IMR-90 (cell line): ENCODE results near the gene KRR1. TPM values are rescaled to one million over a fixed set of nuclear protein-coding genes. Genes with fewer than 3 reads are reported as not detected.

ENCODE experiments used
- ATAC-seq: fragments of 200-7000 bp; cut with Tn5 transposase; 2 replicates; pipeline ENCODE4 v1.9.1; 2020; ENCODE audit warnings: low read depth, mild to moderate bottlenecking, moderate library complexity
- BruUV-seq: library from RNA; stranded (reverse); fragments of 400-500 nt; replicated peaks from 2 replicates; lab custom pipeline; 2021; lab: Mats Ljungman, UMichigan
- CTCF ChIA-PET: fragments of 300-600 bp; formaldehyde crosslinking; extraction: SDS; loops from one replicate; lab custom pipeline; 2021; ENCODE audit warnings: antibody characterized with exemption; lab: Yijun Ruan, JAX
- POLR2A ChIA-PET: fragments of 300-600 bp; sonication (Branson Sonifier 250); formaldehyde crosslinking; loops from one replicate; lab custom pipeline; 2022; ENCODE audit warnings: antibody characterized with exemption; ENCODE audit not compliant: unreplicated experiment; lab: Charles Lee
- DNase-seq: peaks from one replicate; pipeline ENCODE4 v3.0.0; 2013
- H2AFZ ChIP-seq: replicated peaks from 2 replicates; pipeline ENCODE3; 2013; ENCODE audit warnings: low read length, mild to moderate bottlenecking; ENCODE audit not compliant: poor library complexity
- H2AK5ac ChIP-seq: 2 replicates; pipeline ENCODE4 v1.6.1; 2013; ENCODE audit warnings: low read depth, low read length, inconsistent platforms
- H2AK9ac ChIP-seq: replicated peaks from 2 replicates; pipeline ENCODE3; 2013; ENCODE audit warnings: mild to moderate bottlenecking, low read depth, low read length, moderate library complexity; ENCODE audit not compliant: poor library complexity
- H2BK120ac ChIP-seq: 2 replicates; pipeline ENCODE4 v1.6.1; 2013; ENCODE audit warnings: low read depth, low read length, inconsistent platforms
- H2BK15ac ChIP-seq: 3 replicates; pipeline ENCODE4 v1.6.1; 2013; ENCODE audit warnings: low read depth, low read length, inconsistent platforms
- H2BK20ac ChIP-seq: 2 replicates; pipeline ENCODE4 v1.6.1; 2013; ENCODE audit warnings: low read depth, mild to moderate bottlenecking, inconsistent platforms, low read length, moderate library complexity
- H2BK5ac ChIP-seq: 2 replicates; pipeline ENCODE4 v1.6.1; 2013; ENCODE audit warnings: mild to moderate bottlenecking, low read depth, low read length, inconsistent platforms; ENCODE audit not compliant: poor library complexity, severe bottlenecking
- H3K14ac ChIP-seq: replicated peaks from 2 replicates; pipeline ENCODE4 v1.6.1; 2013; ENCODE audit warnings: low read depth, low read length, inconsistent platforms
- H3K18ac ChIP-seq: 2 replicates; pipeline ENCODE4 v1.6.1; 2013; ENCODE audit warnings: low read depth, low read length, control low read depth
- H3K23ac ChIP-seq: 2 replicates; pipeline ENCODE4 v1.6.1; 2013; ENCODE audit warnings: low read depth, low read length, inconsistent platforms
- H3K27ac ChIP-seq: 2 replicates; pipeline ENCODE4 v1.5.1; 2013; ENCODE audit warnings: mild to moderate bottlenecking, control low read depth, low read length; ENCODE audit not compliant: insufficient read depth
- H3K27me3 ChIP-seq: 2 replicates; pipeline ENCODE4 v1.6.1; 2013; ENCODE audit warnings: low read length; ENCODE audit not compliant: control insufficient read depth, insufficient read depth
- H3K36me3 ChIP-seq: 2 replicates; pipeline ENCODE4 v1.6.1; 2013; ENCODE audit warnings: low read length, mixed read lengths; ENCODE audit not compliant: control insufficient read depth, insufficient read depth
- H3K4ac ChIP-seq: 2 replicates; pipeline ENCODE4 v1.6.1; 2013; ENCODE audit warnings: low read depth, low read length, inconsistent platforms
- H3K4me1 ChIP-seq: 2 replicates; pipeline ENCODE4 v1.6.1; 2013; ENCODE audit warnings: low read length, mixed read lengths; ENCODE audit not compliant: control insufficient read depth, insufficient read depth
- H3K4me2 ChIP-seq: 2 replicates; pipeline ENCODE4 v1.6.1; 2013; ENCODE audit warnings: low read depth, mild to moderate bottlenecking, control low read depth, low read length, moderate library complexity
- H3K4me3 ChIP-seq: 2 replicates; pipeline ENCODE4 v1.5.1; 2013; ENCODE audit warnings: low read depth, mild to moderate bottlenecking, control low read depth, low read length, moderate library complexity; ENCODE audit not compliant: insufficient read depth
- H3K56ac ChIP-seq: 2 replicates; pipeline ENCODE4 v1.6.1; 2013; ENCODE audit warnings: low read length, inconsistent platforms; ENCODE audit not compliant: insufficient read depth; ENCODE audit errors: extremely low read depth
- H3K79me1 ChIP-seq, 2 experiments: 2 replicates each; pipeline ENCODE4 v1.6.1; 2013; ENCODE audit warnings: low read length in 2 of 2, inconsistent platforms in 1 of 2, low read depth in 1 of 2
- H3K9ac ChIP-seq: 2 replicates; pipeline ENCODE4 v1.6.1; 2013; ENCODE audit warnings: low read depth, low read length, control low read depth
- H3K9me1 ChIP-seq: 2 replicates; pipeline ENCODE4 v1.6.1; 2013; ENCODE audit warnings: low read length, inconsistent platforms; ENCODE audit not compliant: insufficient read depth
- H3K9me3 ChIP-seq: 2 replicates; pipeline ENCODE4 v1.6.1; 2013; ENCODE audit warnings: low read length; ENCODE audit not compliant: control insufficient read depth, insufficient read depth
- H4K20me1 ChIP-seq: 2 replicates; pipeline ENCODE4 v1.6.1; 2013; ENCODE audit warnings: low read length, inconsistent platforms; ENCODE audit not compliant: insufficient read depth
- H4K5ac ChIP-seq: 2 replicates; pipeline ENCODE4 v1.6.1; 2013; ENCODE audit warnings: mild to moderate bottlenecking, low read depth, low read length, control low read depth
- H4K8ac ChIP-seq, 2 experiments: 2 replicates each; pipeline ENCODE4 v1.6.1; 2013; ENCODE audit warnings: low read depth in 2 of 2, low read length in 2 of 2, control low read depth in 1 of 2, inconsistent platforms in 1 of 2
- H4K91ac ChIP-seq: 2 replicates; pipeline ENCODE4 v1.6.1; 2013; ENCODE audit warnings: low read depth, low read length, inconsistent platforms; ENCODE audit not compliant: insufficient read depth
- BHLHE40 ChIP-seq: fragments of 150-350 bp; IDR thresholded peaks from 2 replicates; pipeline ENCODE4 v1.6.1; 2016; ENCODE audit warnings: mild to moderate bottlenecking, low read depth, low read length
- CEBPB ChIP-seq: IDR thresholded peaks from 2 replicates; pipeline ENCODE4 v1.6.1; 2012; ENCODE audit warnings: low read depth, low read length, improper control_type of control experiment
- FOS ChIP-seq: fragments of 150-350 bp; IDR thresholded peaks from 2 replicates; pipeline ENCODE4 v1.6.1; 2016; ENCODE audit warnings: low read depth, low read length
- MAFK ChIP-seq: IDR thresholded peaks from 2 replicates; pipeline ENCODE4 v1.6.1; 2012; ENCODE audit warnings: low read depth, low read length, improper control_type of control experiment
- MAZ ChIP-seq: IDR thresholded peaks from 2 replicates; pipeline ENCODE4 v1.6.1; 2012; ENCODE audit warnings: low read depth, mild to moderate bottlenecking, low read length, improper control_type of control experiment, moderate library complexity, borderline replicate concordance
- MXI1 ChIP-seq: IDR thresholded peaks from 2 replicates; pipeline ENCODE4 v1.6.1; 2012; ENCODE audit warnings: low read depth, mild to moderate bottlenecking, low read length, moderate library complexity, borderline replicate concordance
- NFE2L2 ChIP-seq: fragments of 150-350 bp; IDR thresholded peaks from 2 replicates; pipeline ENCODE4 v1.6.1; 2016; ENCODE audit warnings: low read depth, mild to moderate bottlenecking, low read length
- RAD21 ChIP-seq: IDR thresholded peaks from 2 replicates; pipeline ENCODE4 v1.6.1; 2012; ENCODE audit warnings: low read length, improper control_type of control experiment
- RFX5 ChIP-seq: IDR thresholded peaks from 2 replicates; pipeline ENCODE4 v1.8.0; 2012; ENCODE audit warnings: low read depth, mild to moderate bottlenecking, low read length, moderate library complexity
- SMC3 ChIP-seq: fragments of 150-350 bp; IDR thresholded peaks from 2 replicates; pipeline ENCODE4 v1.6.1; 2016; ENCODE audit warnings: low read depth, mild to moderate bottlenecking, antibody characterized with exemption, low read length, moderate library complexity
- USF2 ChIP-seq: fragments of 150-350 bp; IDR thresholded peaks from 2 replicates; pipeline ENCODE4 v1.6.1; 2017; ENCODE audit warnings: mild to moderate bottlenecking, antibody characterized with exemption, low read length, low read depth
- WGBS, 2 experiments: methylation state at CpG; one replicate each; pipeline versions ENCODE4 v1.1.5 to v1.1.7; 2013; ENCODE audit warnings: missing lambda C conversion rate in 2 of 2; ENCODE audit not compliant: insufficient read length in 1 of 2; ENCODE audit errors: extremely low coverage in 2 of 2; 5-methylcytosine and 5-hydroxymethylcytosine counted together
- dilution Hi-C: fragments of 300-500 bp; cut with HindIII; formaldehyde crosslinking; loops from one replicate; pipeline ENCODE4 v1.14.3; 2018; ENCODE audit warnings: low sequenced_read_pairs; ENCODE audit not compliant: unreplicated experiment
- in situ Hi-C: fragments of 300-500 bp; cut with MboI; formaldehyde crosslinking; loops from 3 replicates; pipeline ENCODE4 v1.14.3; 2019; ENCODE audit warnings: low sequenced_read_pairs, inconsistent platforms, mixed read lengths
- intact Hi-C: fragments of 100-400 bp; cut with micrococcal nuclease; formaldehyde crosslinking; loops from 2 replicates; pipeline ENCODE4 v1.10.0; 2022
- polyA plus RNA-seq, 3 experiments: library from polyadenylated mRNA; depleted of rRNA; stranded (reverse); fragments of >200 nt; gene quantifications; 2 replicates each; pipeline ENCODE4 v1.2.3, GENCODE V29; 2012; ENCODE audit warnings: low replicate concordance in 1 of 3
- total RNA-seq: library from RNA; depleted of rRNA; stranded (reverse); fragments of >200 nt; gene quantifications from 2 replicates; pipeline ENCODE4 v1.2.3, GENCODE V29; 2012
- TF ChIP-seq, protein P1 (sequence below): conservative IDR thresholded peaks from 2 replicates; pipeline ENCODE4 v1.5.1; 2012; ENCODE audit warnings: mild to moderate bottlenecking, low read depth, low read length, improper control_type of control experiment

The KRR1 gene
- total and polyA plus RNA-seq, 2 of the 4 experiments (the other 2 are of a cell fraction), result 18.3 to 31.4 TPM

DNA sequence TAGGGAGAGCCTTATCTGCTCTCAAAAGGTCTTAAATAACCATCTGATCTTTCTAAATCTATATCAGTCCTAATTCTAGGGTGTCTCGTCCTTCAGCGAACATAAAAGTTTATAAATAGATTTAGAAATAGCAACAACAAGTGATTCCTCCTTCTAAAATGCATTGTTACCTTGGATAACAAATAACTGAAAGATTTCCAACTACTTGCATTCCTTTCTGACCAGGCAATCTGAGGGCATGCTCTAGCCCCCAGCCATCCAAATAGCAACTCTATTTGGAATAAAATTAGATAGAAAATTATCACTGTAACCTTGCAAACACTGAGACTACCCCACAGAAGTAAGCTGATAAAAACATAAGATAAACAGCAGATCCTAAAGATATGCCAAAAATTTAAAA is 21.8 kb upstream of the KRR1 start:
- no peak overlapping the region for H2AK5ac ChIP-seq
- no peaks in the 10 kb centered on the region; a peak in 1 of 4 replicates for H3K79me1 ChIP-seq
- H2BK120ac ChIP-seq, result no peak overlapping the region
- BruUV-seq, result no TSS peak
- H4K91ac ChIP-seq, result no peak overlapping the region
- no peak overlapping the region for H3K27ac ChIP-seq
- ChIA-PET CTCF (interaction anchor here (0.6 kb wide), 1 partner anchor 207 kb away, joined by 10 read pairs; no protein-coding TSS in a partner anchor), POLR2A (no interaction called here)
- no peak overlapping the region for H3K14ac ChIP-seq
- no peak overlapping the region for H2BK20ac ChIP-seq
- H3K18ac ChIP-seq, result no peak overlapping the region
- peaks cover 5% of the 10 kb centered on the region; the same call in 1 of the 2 replicates for H3K9me1 ChIP-seq
- H3K4me2 ChIP-seq, result no peak overlapping the region
- no peak overlapping the region for H3K4me3 ChIP-seq
- no peak overlapping the region for H3K56ac ChIP-seq
- H3K36me3 ChIP-seq, result no peaks in the 10 kb centered on the region
- H4K20me1 ChIP-seq, result no peaks in the 10 kb centered on the region
- no peak for ATAC-seq
- no peak overlapping the region for H4K8ac ChIP-seq
- H3K4ac ChIP-seq, result no peak overlapping the region
- no peak overlapping the region for H3K23ac ChIP-seq
- H2AFZ ChIP-seq, result no peak overlapping the region
- dilution Hi-C loops (no loop called here), intact Hi-C loops (no loop called here), in situ Hi-C loops (loop anchor here (5.0 to 25.0 kb wide), 2 partner anchors 504 to 929 kb away; no protein-coding TSS in a partner anchor)
- H3K27me3 ChIP-seq, result no peaks in the 10 kb centered on the region
- H2BK15ac ChIP-seq, result no peak overlapping the region
- no peak overlapping the region for H2AK9ac ChIP-seq
- no CpG with 5 or more reads among the region's 2 CpGs for WGBS, 2 experiments
- no peaks in the 10 kb centered on the region for H3K9me3 ChIP-seq
- H2BK5ac ChIP-seq, result no peak overlapping the region
- no peak overlapping the region for H4K5ac ChIP-seq
- no peak for TF ChIP-seq FOS
- TF ChIP-seq CEBPB, result no peak
- TF ChIP-seq, protein P1, sequence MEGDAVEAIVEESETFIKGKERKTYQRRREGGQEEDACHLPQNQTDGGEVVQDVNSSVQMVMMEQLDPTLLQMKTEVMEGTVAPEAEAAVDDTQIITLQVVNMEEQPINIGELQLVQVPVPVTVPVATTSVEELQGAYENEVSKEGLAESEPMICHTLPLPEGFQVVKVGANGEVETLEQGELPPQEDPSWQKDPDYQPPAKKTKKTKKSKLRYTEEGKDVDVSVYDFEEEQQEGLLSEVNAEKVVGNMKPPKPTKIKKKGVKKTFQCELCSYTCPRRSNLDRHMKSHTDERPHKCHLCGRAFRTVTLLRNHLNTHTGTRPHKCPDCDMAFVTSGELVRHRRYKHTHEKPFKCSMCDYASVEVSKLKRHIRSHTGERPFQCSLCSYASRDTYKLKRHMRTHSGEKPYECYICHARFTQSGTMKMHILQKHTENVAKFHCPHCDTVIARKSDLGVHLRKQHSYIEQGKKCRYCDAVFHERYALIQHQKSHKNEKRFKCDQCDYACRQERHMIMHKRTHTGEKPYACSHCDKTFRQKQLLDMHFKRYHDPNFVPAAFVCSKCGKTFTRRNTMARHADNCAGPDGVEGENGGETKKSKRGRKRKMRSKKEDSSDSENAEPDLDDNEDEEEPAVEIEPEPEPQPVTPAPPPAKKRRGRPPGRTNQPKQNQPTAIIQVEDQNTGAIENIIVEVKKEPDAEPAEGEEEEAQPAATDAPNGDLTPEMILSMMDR, result no peak
- no peak for TF ChIP-seq NFE2L2
- TF ChIP-seq RFX5, result no peak
- TF ChIP-seq RAD21, result no peak
- TF ChIP-seq USF2, result no peak
- TF ChIP-seq MXI1, result no peak
- no peak for TF ChIP-seq BHLHE40
- no peak for TF ChIP-seq MAZ
- no peak for TF ChIP-seq SMC3
- TF ChIP-seq MAFK, result no peak
- DNase-seq, result no peak
- no peak overlapping the region for H3K9ac ChIP-seq
- H3K4me1 ChIP-seq, result peaks cover 6% of the 10 kb centered on the region
